Measurements from ENCODE around the gene SH2D1B.

DNA sequence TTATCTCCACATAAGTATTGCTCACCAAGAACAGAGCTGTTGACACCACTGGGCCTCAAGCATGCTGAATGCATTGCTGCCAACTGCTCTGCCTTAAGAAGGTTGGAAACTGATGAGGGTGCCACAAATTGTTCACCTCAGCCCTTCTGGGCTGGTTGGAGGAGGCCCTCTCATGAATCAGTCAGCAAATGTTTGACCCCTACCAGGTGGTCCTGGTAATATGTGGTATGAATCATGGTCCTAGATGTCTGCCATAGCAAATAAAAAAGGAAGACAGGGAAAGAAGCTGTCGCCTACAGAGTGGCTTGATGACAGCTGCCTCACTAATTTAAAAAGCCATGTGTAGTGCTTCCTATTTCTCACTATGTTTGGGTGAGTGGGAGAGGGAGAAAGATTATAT lies 47.4 kb downstream of the SH2D1B start:
- TF ChIP-seq EP300 (IDR thresholded peaks at IDR 0.05; ENCODE audit: borderline replicate concordance in 1 of 2, low read depth in 1 of 2, low read length in 1 of 2) (no peak), CTCF (IDR thresholded peaks at IDR 0.05) (no peak), POLR2AphosphoS5 (IDR thresholded peaks at IDR 0.05; ENCODE audit: low read depth, low read length) (no peak), RAD21 (IDR thresholded peaks at IDR 0.05; ENCODE audit: low read length) (no peak), SMC3 (IDR thresholded peaks at IDR 0.05; ENCODE audit: low read depth, low read length) (no peak), GATA2 (CRISPR knock-in tag; IDR thresholded peaks at IDR 0.05) (no peak), MEF2A (IDR thresholded peaks at IDR 0.05; ENCODE audit: borderline replicate concordance, low read depth) (no peak), JUND (IDR thresholded peaks at IDR 0.05) (no peak), CHD2 (IDR thresholded peaks at IDR 0.05; ENCODE audit: low read length, partially characterized antibody) (no peak), FOXM1 (IDR thresholded peaks at IDR 0.05; ENCODE audit: low read depth) (no peak), TAF1 (IDR thresholded peaks at IDR 0.05; ENCODE audit: borderline replicate concordance, low read depth, low read length) (no peak)
- TF ChIP-seq, protein P1, sequence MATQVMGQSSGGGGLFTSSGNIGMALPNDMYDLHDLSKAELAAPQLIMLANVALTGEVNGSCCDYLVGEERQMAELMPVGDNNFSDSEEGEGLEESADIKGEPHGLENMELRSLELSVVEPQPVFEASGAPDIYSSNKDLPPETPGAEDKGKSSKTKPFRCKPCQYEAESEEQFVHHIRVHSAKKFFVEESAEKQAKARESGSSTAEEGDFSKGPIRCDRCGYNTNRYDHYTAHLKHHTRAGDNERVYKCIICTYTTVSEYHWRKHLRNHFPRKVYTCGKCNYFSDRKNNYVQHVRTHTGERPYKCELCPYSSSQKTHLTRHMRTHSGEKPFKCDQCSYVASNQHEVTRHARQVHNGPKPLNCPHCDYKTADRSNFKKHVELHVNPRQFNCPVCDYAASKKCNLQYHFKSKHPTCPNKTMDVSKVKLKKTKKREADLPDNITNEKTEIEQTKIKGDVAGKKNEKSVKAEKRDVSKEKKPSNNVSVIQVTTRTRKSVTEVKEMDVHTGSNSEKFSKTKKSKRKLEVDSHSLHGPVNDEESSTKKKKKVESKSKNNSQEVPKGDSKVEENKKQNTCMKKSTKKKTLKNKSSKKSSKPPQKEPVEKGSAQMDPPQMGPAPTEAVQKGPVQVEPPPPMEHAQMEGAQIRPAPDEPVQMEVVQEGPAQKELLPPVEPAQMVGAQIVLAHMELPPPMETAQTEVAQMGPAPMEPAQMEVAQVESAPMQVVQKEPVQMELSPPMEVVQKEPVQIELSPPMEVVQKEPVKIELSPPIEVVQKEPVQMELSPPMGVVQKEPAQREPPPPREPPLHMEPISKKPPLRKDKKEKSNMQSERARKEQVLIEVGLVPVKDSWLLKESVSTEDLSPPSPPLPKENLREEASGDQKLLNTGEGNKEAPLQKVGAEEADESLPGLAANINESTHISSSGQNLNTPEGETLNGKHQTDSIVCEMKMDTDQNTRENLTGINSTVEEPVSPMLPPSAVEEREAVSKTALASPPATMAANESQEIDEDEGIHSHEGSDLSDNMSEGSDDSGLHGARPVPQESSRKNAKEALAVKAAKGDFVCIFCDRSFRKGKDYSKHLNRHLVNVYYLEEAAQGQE (IDR thresholded peaks at IDR 0.05; ENCODE audit: low read depth, low read length), result no peak
- TF ChIP-seq, protein P2, sequence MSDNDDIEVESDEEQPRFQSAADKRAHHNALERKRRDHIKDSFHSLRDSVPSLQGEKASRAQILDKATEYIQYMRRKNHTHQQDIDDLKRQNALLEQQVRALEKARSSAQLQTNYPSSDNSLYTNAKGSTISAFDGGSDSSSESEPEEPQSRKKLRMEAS (IDR thresholded peaks at IDR 0.05; ENCODE audit: low read depth), result no peak
- TF ChIP-seq, protein P3, sequence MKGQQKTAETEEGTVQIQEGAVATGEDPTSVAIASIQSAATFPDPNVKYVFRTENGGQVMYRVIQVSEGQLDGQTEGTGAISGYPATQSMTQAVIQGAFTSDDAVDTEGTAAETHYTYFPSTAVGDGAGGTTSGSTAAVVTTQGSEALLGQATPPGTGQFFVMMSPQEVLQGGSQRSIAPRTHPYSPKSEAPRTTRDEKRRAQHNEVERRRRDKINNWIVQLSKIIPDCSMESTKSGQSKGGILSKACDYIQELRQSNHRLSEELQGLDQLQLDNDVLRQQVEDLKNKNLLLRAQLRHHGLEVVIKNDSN (IDR thresholded peaks at IDR 0.05; ENCODE audit: borderline replicate concordance, low read depth), result no peak

Data from SK-N-SH (cell line).